Gastrocnemius medialis (tissue), 4 donors: Measurements from ENCODE around the gene CSH1. TPM values are rescaled to one million over a fixed set of nuclear protein-coding genes. Genes with fewer than 3 reads are reported as not detected.
A peak's percentile ranks its signal among the peaks of the same experiment; 100 is the strongest.
"Not testable (repeated sequence)": the region's sequence is repeated elsewhere in the genome, so short reads cannot be mapped to it uniquely, and the experiment has no call there.

ENCODE experiments used
- ATAC-seq, 2 donors: fragments of 150-250 bp; one replicate each; pipeline ENCODE4 v1.9.1; 2016
- DNase-seq, 2 donors: peaks; one replicate each; pipeline ENCODE4 v3.0.0-alpha.2; 2019
- H3K27ac ChIP-seq, 4 donors: fragments of 200-600 bp; sonication (generic); 1 replicate in 1 of 4; 2 replicates in 3 of 4; pipeline ENCODE4 v1.5.1; 2016 to 2018; ENCODE audit warnings: mild to moderate bottlenecking in 2 of 4, moderate library complexity in 1 of 4
- H3K27me3 ChIP-seq, 3 donors: fragments of 200-600 bp; sonication (generic) in 2 of 3; 1 replicate in 1 of 3; 2 replicates in 2 of 3; pipeline versions ENCODE4 v1.5.1 to v1.6.0; 2016 to 2019; ENCODE audit warnings: mild to moderate bottlenecking in 1 of 3, moderate library complexity in 1 of 3
- H3K36me3 ChIP-seq, 2 donors: fragments of 200-600 bp; sonication (generic) in 1 of 2; one replicate each; pipeline ENCODE4 v1.5.1; 2017 to 2018
- H3K4me1 ChIP-seq, 2 donors: fragments of 200-600 bp; sonication (generic) in 1 of 2; one replicate each; pipeline ENCODE4 v1.5.1; 2016 to 2017; ENCODE audit warnings: mild to moderate bottlenecking in 2 of 2
- H3K4me3 ChIP-seq, 4 donors: fragments of 200-600 bp; sonication (generic) in 3 of 4; 1 replicate in 1 of 4; 2 replicates in 3 of 4; pipeline ENCODE4 v1.5.1; 2016 to 2019; ENCODE audit warnings: mild to moderate bottlenecking in 2 of 4
- H3K9me3 ChIP-seq, 3 donors: fragments of 200-600 bp; sonication (generic) in 2 of 3; 1 replicate in 1 of 3; 2 replicates in 2 of 3; pipeline ENCODE4 v1.5.1; 2016 to 2019
- CTCF ChIP-seq, 5 experiments: fragments of 450-650 bp in 3 of 5; fragments of 200-600 bp in 2 of 5; sonication (generic) in 2 of 5; IDR thresholded peaks in 4 of 5; conservative IDR thresholded peaks in 1 of 5; 1 replicate in 4 of 5; 2 replicates in 1 of 5; pipeline ENCODE4 v1.5.1; 2016 to 2019; ENCODE audit warnings: antibody characterized with exemption in 5 of 5, mild to moderate bottlenecking in 3 of 5, moderate library complexity in 3 of 5
- POLR2A ChIP-seq, 2 donors: fragments of 450-650 bp; IDR thresholded peaks; one replicate each; pipeline ENCODE4 v1.6.1; 2017; ENCODE audit warnings: antibody characterized with exemption in 2 of 2, mild to moderate bottlenecking in 2 of 2, moderate library complexity in 2 of 2
- in situ Hi-C, 4 donors: fragments of 200-750 bp; cut with MboI; loops; one replicate each; pipeline versions ENCODE4 v1.15.0 to v1.8.0; 2017; ENCODE audit warnings: low sequenced_read_pairs in 4 of 4
- intact Hi-C: fragments of 100-400 bp; cut with DNase I; formaldehyde crosslinking; loops from one replicate; pipeline ENCODE4 v1.15.1; 2023; ENCODE audit warnings: low total_unique reads
- total RNA-seq, 4 donors: library from RNA; depleted of rRNA; stranded (reverse); fragments of >200 nt; gene quantifications; one replicate each; pipeline versions ENCODE4 v1.1.0 to v1.2.3, GENCODE V29; 2016

CSH1 gene
- total RNA-seq, 4 donors from 2014 or later, result not detected

GRCh38 chr17:63889026-63889848 lies 7.1 kb downstream of the CSH1 start:
- H3K4me3 ChIP-seq, H3K27ac ChIP-seq, in situ Hi-C loops, H3K36me3 ChIP-seq, H3K27me3 ChIP-seq, H3K9me3 ChIP-seq, DNase-seq, H3K4me1 ChIP-seq: not testable (repeated sequence)
- intact Hi-C loops, result loop anchor here (2.0 kb wide), 1 partner anchor 26 kb away; no protein-coding TSS in a partner anchor
- ATAC-seq, result peak; percentile 62 to 65
- TF ChIP-seq CTCF (IDR thresholded peaks at IDR 0.05 in 4 of 5, conservative IDR thresholded peaks at IDR 0.05 in 1 of 5), result peak; percentile 1 to 49 (median 23)

- H3K36me3 ChIP-seq, in situ Hi-C loops, H3K9me3 ChIP-seq, H3K27me3 ChIP-seq, H3K27ac ChIP-seq, intact Hi-C loops, H3K4me3 ChIP-seq, H3K4me1 ChIP-seq: not testable (repeated sequence)
- peak; percentile 29 to 56 for ATAC-seq
- DNase-seq, result peak in 1 of 2 donors; percentile 31
Measured at GRCh38 chr17:63885119-63885518, 11.3 kb downstream of the CSH1 start.

GRCh38 chr17:63882626-63883126 lies 13.7 kb downstream of the CSH1 start:
- H3K9me3 ChIP-seq, H3K4me3 ChIP-seq, in situ Hi-C loops, H3K27me3 ChIP-seq, ATAC-seq, H3K27ac ChIP-seq, H3K36me3 ChIP-seq, H3K4me1 ChIP-seq, DNase-seq, intact Hi-C loops: not testable (repeated sequence)

GRCh38 chr17:63881935-63882601 lies 14.3 kb downstream of the CSH1 start, which contains the start of gene GH2:
GH2 (minus strand) TSS chr17:63881944; CDS start chr17:63881801, 143 bp downstream.
- H3K27me3 ChIP-seq, result no peaks in the 10 kb centered on the region
- intact Hi-C loops (no loop called here), in situ Hi-C loops (no loop called here)
- H3K9me3 ChIP-seq, result no peaks in the 10 kb centered on the region
- DNase-seq (peak in 1 of 2 donors; percentile 20), ATAC-seq (peak in 1 of 2 donors; percentile 83)
- no peaks in the 10 kb centered on the region for H3K4me1 ChIP-seq
- no peak within 1 kb of the TSS for H3K4me3 ChIP-seq
- no peaks in the 10 kb centered on the region for H3K36me3 ChIP-seq
- TF ChIP-seq CTCF (IDR thresholded peaks at IDR 0.05 in 4 of 5, conservative IDR thresholded peaks at IDR 0.05 in 1 of 5) (peak; percentile 17 to 68 (median 55)), POLR2A (IDR thresholded peaks at IDR 0.05) (no peak)
- H3K27ac ChIP-seq, result no peak within 1 kb of the TSS

- H3K4me3 ChIP-seq, intact Hi-C loops, ATAC-seq, H3K4me1 ChIP-seq, H3K36me3 ChIP-seq, H3K27ac ChIP-seq, in situ Hi-C loops, H3K27me3 ChIP-seq, H3K9me3 ChIP-seq: not testable (repeated sequence)
- DNase-seq, result peak in 1 of 2 donors; percentile 18
Measured at GRCh38 chr17:63881337-63881736, 15.0 kb downstream of the CSH1 start.

- ATAC-seq (no peak), DNase-seq (no peak)
- Histone ChIP-seq H3K36me3 (no peaks in the 10 kb centered on the region), H3K9me3 (no peaks in the 10 kb centered on the region), H3K27ac (no peak overlapping the region), H3K27me3 (no peaks in the 10 kb centered on the region), H3K4me1 (no peaks in the 10 kb centered on the region), H3K4me3 (no peak overlapping the region)
- in situ Hi-C loops (no loop called here), intact Hi-C loops (no loop called here)
- TF ChIP-seq CTCF (IDR thresholded peaks at IDR 0.05 in 4 of 5, conservative IDR thresholded peaks at IDR 0.05 in 1 of 5), result no peak
- no peak for TF ChIP-seq POLR2A (IDR thresholded peaks at IDR 0.05)
Measured at GRCh38 chr17:63880706-63881105, 15.7 kb downstream of the CSH1 start.

GRCh38 chr17:63878413-63878812 lies 18.0 kb downstream of the CSH1 start:
- H3K27ac ChIP-seq, H3K4me3 ChIP-seq, intact Hi-C loops, DNase-seq, H3K9me3 ChIP-seq, H3K36me3 ChIP-seq, H3K4me1 ChIP-seq, ATAC-seq, H3K27me3 ChIP-seq, in situ Hi-C loops: not testable (repeated sequence)

- H3K36me3 ChIP-seq, DNase-seq, H3K9me3 ChIP-seq, intact Hi-C loops, H3K27me3 ChIP-seq, ATAC-seq, H3K27ac ChIP-seq, H3K4me1 ChIP-seq, H3K4me3 ChIP-seq, in situ Hi-C loops: not testable (repeated sequence)
Measured at GRCh38 chr17:63874693-63875092, 21.7 kb downstream of the CSH1 start.
